Erythroblast (primary cell): ENCODE data around the gene MAP2K7.

Source experiments
- GATA1 ChIP-seq: IDR thresholded peaks from 2 replicates; pipeline ENCODE4 v1.6.1; 2011; ENCODE audit warnings: low read depth, mild to moderate bottlenecking, control low read depth, low read length, moderate library complexity
- POLR2A ChIP-seq: IDR thresholded peaks from 2 replicates; pipeline ENCODE4 v1.6.1; 2011; ENCODE audit warnings: mild to moderate bottlenecking, low read length

DNA sequence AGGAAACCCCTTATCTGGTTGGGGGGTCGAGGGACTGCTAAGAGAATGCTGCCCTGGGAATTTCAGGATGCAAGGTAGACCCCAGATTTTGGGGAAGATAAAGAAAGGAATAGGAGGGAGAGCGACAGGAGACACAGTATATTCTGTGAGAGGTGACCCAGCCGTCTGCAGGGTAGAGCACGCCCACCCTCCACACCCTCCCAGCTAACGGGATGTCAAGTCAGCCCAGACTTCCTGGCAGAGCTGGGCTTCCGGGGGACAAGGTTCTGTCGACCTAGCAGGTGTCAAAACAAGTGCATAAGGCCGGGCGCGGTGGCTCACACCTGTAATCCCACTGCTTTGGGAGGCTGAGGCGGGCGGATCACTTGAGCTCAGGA, 28.8 kb upstream of the MAP2K7 start:
- TF ChIP-seq POLR2A (no peak), GATA1 (no peak)
